HG03439 (cell line): ENCODE results near the gene MYL4.
A peak's percentile ranks its signal among the peaks of the same experiment; 100 is the strongest.
"Not testable (repeated sequence)": the region's sequence is repeated elsewhere in the genome, so short reads cannot be mapped to it uniquely, and the experiment has no call there.

Experiments
- ATAC-seq: cut with Tn5 transposase; IDR thresholded peaks from one replicate; pipeline ENCODE4 v1.9.1; 2021; ENCODE audit warnings: mild to moderate bottlenecking, moderate library complexity; ENCODE audit not compliant: unreplicated experiment

Gene MYL4

DNA sequence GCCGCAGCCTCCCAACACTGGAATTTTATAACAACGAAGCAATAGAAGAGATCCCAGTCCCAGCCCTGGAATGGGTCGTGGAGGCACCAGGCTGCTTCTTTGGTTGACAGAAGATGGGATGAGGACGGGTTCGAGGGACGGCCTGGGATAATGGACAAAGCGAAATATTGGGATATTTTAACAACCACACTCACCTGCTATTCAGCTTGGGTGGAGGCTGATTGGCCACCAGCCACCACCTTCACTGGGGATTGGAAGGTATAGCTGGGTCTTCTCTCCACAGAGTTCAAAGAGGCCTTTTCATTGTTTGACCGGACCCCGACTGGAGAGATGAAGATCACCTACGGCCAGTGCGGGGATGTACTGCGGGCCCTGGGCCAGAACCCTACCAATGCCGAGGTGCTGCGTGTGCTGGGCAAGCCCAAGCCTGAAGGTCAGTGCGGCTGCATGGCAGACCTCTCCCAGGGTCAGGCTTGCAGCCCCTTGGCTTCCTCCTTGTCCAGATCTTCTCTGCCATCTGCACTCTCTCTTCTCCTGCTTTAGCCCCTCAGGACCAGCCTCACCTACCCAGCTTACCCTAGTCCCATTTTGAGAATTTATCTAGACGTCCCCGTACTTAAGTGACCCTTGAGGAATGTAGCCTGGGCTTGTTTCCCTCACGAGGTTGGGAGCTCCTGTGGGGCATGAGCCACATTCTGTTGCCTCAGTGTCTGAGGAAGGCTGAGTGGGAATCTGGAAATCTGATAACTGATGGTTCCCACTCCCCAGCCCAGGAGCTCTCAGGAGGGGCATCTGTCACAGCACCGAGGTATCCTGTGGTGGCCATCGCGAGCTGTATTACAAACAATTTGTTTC lies 10.7 kb downstream of the MYL4 start:
- no peak for ATAC-seq

DNA sequence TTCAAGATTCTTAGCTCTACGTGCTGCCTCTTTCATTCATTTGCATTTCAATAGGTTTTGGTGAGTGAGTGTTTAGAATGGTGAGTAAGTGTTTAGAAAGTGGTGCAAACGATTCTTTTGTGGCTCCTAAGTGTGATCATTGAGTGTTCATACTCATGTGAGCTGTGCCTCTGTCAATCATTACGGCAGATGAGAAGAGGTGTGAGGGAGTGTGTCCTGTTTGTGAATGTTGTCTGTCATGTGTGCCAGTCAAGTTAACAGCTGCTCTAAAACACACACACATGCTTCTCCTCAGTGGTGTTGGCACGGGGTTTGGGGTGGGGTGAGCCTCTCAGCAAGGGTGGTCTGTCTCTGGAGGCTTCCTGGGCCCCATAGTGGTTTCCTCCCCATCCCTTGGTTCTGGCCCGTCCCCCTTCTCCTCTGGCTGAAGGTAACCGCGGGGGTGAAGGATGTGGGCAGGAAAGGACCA lies 11.4 kb downstream of the MYL4 start:
- no peak for ATAC-seq

DNA sequence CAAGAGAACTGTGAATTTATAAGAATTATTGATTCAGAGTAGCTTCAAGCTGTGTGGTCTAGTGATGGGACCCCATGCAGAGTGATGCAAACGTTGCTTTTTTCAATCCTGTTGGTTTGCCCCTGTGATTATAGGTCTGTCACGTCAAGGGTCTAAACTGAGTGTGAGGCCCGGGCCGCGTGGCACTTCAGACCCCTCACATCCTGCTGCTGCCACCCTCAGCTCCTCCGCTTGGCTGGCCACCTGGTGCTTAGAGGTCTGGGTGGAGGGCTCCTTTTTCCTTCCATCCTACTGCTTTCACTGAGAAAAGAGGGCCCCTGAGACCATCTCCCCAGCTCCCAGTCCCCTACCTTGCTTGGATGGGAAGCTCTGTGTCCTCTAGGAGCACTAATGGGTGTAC lies 12.0 kb downstream of the MYL4 start:
- no peak for ATAC-seq

DNA sequence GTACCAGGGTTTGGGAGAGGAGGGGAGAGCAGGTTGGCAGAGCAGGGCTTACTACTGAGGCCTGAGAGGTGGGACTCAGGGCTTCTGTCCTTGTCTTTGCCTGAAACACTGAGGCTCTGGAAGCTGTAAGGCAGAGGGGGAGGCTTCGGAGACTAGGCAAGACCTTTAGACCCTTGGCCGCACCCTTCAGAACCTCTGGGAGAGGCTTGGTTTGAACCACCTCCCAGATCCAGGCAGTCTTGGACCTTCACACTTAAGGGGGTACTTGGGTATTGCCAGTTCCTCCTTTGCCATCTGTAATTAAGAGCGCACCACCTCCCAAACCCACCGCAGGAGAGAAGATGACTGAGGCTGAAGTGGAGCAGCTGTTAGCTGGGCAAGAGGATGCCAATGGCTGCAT lies 12.9 kb downstream of the MYL4 start:
- no peak for ATAC-seq

DNA sequence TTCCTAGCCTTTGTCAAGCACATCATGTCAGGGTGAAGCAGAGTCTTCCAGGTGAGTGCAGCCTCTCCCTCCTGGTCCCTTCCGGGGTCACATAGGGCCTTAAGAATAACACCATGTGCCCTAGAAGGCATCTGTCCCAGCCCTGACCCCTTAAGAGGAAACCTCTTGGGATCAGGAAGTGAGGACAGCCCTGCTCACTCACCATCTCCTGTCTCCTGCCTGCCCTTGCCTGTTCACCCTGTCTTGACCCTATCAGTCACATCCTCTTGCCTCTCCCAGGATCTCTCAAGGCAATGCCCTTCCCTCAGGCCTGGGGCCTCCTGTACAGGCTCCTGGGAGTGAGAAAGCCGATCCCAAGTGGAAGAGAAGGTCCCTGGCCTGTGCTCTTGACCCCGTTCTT lies 13.9 kb downstream of the MYL4 start:
- no peak for ATAC-seq

DNA sequence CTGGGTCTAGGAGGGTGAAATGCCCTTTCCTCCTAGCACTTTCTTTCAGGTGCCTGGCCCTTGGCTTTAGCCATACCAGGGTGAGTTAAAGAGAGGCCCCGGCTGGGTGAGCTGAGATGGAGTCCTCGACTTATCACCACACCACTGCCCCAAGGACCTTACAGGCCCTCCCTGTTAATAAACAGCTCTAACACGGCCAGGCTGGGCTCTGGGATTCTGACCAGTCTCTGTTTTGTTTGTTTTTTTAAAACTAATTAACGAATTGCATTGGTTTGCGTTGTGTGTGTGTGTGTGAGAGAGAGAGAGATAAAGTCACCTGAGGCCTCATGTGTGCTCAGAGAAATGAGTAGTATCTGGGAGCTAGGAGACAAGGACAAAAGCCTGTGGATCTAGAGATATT lies 14.3 kb downstream of the MYL4 start:
- no peak for ATAC-seq

DNA sequence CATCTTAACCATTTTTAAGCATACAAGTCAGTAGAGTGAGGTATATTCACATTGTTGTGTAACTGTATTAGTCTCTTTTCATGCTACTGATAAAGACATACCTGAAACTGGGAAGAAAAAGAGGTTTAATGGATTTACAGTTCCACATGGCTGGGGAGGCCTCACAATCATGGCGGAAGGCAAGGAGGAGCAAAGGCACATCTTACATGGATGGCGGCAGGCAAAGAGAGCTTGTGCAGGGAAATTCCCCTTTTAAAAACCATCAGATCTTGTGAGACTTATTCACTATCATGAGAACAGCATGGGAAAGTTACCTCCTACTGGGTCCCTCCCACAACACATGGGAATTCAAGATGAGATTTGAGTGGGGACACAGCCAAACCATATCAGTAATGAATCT lies 14.9 kb downstream of the MYL4 start:
- ATAC-seq = not testable (repeated sequence)

DNA sequence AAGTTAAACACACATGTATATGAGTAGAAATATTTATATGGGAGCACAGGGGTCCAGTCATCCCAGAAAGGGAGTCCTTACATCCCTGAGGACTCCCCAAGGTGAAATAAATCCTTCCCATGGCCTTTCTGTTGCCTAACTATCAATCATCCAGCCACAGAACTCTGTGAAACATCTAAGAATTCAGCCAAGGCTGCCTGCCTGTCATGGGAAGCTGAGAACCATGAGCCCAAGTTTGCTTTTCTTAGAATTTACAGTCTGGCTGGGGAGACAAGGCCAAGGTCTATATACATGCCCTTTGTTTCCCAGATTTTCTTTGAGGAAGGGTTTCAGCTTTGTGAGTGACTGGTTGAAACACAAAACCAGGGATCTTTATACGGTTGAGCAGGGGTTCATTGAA lies 15.8 kb downstream of the MYL4 start:
- ATAC-seq = no peak

DNA sequence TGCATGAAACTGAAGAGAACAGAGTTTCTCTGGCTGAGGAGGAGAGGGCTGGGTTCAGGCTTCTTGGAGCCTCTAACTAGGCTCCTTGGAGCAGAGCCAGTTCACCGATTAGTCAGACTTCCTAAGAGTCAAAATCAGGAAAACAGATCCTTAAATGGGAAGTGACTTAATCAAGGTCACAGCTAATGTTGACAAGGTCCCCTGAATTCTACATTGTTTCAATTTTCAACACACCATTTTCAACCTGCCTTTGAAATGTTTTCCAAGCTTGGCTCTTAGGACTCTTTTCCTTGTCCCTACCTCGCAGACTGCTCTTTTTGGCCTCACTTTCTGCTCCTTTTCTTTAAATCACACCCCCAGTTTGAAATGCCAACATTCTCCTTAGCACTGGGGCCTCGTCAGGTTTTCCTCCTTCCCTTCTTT lies 16.3 kb downstream of the MYL4 start:
- no peak for ATAC-seq

DNA sequence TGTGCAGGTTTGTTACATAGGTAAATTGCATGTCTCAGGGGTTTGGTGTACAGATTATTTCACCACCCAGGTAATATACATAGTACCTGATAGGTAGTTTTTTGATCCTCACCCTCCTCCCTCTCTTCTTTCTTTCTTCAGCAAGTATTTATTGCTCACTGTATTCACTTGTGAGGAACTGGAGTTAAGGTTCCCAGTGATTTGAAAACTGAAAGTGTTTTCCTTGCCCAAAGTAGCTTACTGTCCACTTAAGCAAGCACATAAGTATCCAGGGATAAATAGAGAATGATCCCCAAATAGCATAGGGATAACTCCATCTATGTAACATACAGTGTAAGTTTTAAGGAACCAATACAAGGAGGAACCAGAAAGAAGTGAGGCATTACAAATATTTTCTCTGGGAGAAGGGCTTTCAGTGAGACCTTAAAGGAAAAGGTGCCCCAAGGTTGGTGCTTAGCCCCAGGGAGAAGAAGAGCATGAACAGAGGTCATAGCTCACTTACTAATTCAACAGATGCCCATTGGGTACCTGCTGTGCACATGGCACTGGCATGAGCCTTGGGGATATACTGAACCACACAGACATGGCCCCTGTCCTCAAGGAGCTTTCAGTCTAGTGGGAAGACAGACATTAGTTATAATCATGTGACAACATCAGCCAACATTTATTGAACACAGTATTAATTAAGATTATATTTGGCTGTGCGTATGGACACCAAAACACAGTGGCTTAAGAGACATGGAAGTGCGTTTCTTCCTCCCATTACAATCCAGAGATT lies 17.0 kb downstream of the MYL4 start:
- ATAC-seq = no peak

DNA sequence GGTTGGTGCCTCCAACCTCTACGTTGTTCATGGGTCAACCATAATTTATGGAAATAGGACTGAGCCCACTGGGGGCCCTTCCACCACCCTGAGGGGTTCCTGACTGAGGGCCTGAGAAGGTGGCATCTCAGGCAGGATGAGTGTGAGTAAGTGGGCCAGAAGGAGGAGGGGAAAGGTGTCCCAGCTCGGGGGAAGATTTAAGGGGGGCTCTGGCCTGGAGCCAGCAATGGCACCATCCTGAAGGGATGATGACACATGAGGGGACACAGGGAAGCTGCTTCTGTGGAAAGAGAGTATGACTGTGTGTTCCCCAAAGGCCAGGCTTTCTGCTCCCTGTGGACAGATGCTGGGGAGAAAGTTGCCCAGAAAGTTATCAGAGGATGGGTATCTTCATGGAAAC lies 18.7 kb downstream of the MYL4 start:
- no peak for ATAC-seq

DNA sequence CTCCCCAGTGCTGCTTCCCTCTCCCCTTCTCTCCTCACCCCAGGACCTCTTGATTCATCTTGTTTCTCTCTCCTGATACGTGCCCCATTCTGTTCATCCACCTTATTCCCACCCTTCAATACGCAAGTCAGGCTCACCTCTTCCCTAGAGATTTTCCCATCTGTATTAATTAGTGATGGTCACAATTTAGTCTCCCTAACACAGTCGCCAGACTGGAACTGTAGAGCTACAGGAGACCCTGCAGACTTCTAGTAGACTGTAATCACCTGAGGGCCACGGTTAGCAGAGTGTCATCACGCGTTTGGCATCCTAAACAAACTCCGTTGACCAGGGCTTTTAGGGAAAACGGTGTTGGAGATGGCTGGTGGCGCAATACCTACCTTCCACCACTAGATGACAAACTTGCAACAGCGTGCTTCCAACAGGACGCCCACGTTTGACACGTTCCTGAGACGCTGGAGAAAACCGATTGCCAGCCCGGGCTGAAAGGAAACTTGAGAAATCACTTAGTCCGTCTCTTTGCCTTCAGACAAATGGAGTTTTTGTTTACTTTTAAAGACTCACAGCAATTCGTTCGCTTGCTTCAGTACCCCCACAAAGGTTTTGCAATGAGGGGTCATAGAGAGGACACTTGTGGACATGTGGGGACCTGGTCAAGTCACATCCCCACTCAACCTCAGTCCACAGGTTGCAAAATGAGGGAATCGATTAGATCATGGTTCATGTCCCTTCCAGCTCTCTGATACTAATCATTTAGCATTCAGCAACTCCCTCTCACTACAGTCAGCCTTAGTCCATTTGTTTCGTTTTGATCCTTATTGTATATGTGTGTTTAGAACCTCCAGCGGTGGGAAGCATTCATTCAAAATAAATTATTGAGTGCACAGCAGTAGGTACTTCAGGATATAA lies 20.6 kb downstream of the MYL4 start:
- peak; percentile 75 for ATAC-seq

DNA sequence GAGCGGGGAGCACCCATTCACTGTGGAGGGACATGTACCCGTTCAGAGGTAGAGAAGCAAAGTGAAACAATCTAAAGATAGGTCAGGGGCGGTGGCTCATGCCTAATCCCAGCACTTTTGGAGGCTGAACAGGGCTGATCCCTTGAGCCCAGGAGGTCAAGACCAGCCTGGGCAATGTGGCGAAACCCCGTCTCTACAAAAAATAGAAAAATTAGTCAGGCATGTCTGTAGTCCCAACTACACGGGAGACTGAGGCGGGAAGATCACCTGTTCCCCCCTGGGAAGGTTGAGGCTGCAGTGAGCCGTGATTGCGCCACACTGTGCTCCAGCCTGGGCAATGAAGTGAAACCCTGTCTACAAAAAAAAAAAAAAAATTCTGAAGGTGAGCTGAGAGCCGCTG lies 21.7 kb downstream of the MYL4 start:
- ATAC-seq = no peak

DNA sequence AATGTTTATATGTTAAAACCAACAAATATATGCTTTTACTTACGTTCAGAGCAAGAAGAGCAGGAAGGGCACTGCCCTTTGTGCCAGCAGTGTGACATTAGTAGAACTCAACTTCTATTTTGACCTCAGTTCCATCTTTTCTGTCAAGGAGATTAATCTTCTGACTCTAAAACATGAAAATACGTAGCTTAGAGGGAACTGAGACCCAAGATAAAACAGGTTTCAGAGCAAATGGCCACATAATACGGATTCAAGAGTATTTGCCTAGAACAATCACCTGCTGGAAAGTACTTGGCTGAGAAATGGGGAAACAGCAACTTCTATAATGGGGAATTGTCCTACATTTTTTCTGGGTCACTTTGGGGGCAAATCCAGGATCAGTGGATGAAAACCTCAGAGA lies 22.2 kb downstream of the MYL4 start:
- ATAC-seq = no peak

DNA sequence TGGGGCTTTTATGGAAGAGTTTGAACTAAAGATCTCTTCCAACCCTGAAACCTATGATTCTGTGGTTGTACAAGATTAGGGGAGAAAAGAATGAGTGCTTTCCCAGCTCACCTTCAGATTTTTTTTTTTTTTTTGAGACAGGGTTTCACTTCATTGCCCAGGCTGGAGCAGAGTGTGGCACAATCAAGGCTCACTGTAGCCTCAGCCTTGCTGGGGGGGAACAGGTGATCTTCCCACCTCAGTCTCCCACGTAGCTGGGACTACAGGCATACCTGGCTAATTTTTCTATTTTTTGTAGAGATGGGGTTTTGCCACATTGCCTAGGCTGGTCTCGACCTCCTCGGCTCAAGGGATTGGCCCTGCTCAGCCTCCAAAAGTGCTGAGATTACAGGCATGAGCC lies 22.7 kb downstream of the MYL4 start:
- ATAC-seq = no peak

DNA sequence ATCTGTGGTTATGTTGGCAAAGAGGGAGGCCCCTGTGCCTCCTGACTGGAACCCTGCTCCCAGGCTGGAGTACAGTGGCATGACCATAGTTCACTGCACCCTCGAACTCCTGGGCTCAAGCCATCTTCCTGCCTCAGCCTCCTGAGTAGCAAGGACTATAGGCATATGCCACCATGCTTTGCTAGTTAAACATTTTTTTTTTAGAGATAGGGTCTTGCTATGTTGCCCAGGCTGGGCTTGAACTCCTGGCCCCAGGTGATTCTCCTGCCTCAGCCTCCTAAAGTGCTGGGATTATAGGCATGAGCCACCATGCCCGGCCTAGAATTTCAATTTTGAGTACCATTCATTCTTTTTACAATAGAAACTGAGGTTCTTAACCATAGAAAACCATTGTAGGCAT lies 23.3 kb downstream of the MYL4 start:
- ATAC-seq = no peak

DNA sequence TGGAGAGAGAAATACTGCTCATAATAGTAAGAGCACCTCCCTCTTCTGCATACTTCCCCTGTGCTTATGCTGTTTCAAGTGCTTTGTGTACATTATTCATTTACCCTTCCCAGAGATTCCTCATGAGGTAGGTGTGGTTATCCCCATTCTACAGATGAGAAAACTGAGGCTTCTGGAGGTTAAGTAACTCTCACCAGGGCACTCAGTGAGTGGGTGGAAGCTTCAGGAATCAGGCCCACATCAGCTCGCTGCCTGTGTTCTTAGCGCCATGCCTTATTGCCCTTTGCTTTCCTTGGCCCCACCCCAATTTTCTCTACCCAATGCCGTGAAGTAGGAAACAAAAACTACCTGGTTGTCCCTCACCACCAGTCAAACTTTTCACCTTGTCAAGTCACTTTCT lies 26.4 kb downstream of the MYL4 start:
- ATAC-seq = no peak

DNA sequence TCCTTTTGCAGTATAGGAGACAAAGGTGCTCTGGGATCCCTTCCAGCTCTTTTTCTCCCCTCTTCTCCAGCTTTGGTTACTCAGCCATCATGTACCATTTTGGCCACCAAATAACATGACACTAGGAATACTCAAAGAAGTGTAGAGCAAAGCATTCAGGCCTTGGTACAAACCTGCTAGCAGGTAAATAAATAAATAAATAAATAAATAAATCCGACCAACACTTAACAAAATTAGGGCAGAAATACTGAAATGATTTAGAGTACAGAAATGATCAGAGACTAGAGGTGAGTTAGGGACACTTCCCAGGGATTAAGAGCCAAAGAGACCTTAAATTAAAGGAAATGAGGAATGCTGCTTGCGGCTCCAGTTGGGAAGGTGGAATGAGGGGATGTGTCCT lies 26.8 kb downstream of the MYL4 start:
- no peak for ATAC-seq

DNA sequence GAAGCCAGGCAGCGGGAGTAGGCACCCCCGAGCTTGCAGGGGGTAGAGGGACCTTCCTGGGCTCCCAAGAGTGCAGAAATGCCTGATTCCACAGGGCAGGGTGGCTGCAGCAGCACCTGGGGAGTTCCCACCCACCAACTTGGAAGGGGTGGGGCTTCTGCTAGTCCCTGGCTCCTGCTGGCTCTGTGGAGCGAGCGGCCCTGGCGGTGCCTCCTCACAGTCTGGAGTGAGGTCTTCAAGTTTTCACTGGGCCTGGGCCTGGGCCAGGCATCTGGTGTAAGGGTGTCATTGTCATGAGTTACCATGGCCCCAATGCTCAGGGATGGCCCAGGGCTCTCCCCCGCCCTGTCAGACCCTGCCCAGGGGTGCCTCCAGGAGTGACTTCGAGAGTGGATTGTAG lies 28.7 kb downstream of the MYL4 start:
- ATAC-seq = no peak

DNA sequence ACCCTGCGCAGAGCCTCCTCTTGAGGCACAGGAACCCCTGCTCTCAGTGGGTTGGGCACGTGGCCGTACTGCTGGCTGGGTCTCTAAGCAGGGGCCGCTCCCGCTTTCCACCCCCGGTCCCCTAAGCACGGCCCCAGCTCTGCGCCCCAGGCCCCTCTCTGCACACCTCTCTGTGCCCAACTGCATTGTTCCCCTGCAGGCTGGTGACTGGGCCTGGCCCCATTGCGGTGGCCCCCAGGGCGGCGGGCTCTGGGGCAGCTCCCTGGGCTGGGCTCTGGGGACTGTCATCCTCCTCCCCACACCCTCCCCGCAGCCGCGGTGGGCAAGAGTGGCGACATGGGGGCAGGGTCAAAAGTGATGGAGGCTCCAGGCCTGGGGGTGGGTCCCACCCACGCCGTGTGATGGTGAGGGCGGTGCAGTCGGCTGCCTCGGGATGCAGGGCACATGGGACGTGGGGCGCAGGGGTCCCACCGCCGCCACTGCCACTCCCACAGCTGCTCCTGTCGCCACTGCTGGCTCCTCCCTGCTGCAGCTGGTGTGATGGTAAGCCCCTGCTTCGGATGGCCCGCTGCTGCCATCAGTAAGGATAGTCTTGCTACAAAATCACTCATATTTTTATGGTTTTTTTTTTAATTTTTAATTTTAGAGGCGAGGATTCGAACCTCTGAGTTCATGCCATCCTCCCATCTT lies 29.3 kb downstream of the MYL4 start:
- no peak for ATAC-seq

DNA sequence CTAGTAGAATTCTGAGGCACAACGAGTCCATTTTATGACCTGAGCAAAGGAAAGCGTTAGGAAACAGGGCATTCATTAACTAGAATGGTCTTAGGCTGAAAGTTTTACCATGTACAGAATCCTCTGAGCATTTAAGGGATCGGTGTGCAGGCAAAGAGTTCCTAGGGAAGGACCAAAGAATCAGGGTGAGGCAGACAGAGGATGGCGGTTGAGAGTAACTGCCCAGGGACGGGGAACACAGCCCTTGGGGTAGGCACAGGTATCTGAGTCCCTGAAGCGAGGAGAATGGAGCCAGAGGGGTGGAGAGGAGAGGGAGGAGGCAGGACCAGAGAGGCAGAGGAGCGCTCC lies 30.4 kb downstream of the MYL4 start:
- ATAC-seq = no peak
